Measurements from ENCODE around the gene HOOK2. TPM values are rescaled to one million over a fixed set of nuclear protein-coding genes. Genes with fewer than 3 reads are reported as not detected.

Gene HOOK2
- total and polyA plus RNA-seq, 9 of the 15 experiments (the other 6 are each of a cell fraction or from before 2014, with no cell fraction given) = 1.3 to 17.2 (median 9.9) TPM

- TF ChIP-seq ZNF165 (CRISPR knock-in tag; IDR thresholded peaks at IDR 0.05; ENCODE audit: borderline replicate concordance) = no peak
- TF ChIP-seq MAZ (CRISPR knock-in tag; conservative IDR thresholded peaks at IDR 0.05 in 1 of 2, IDR thresholded peaks at IDR 0.05 in 1 of 2) = peak; percentile 73 to 82; a peak in 2 of 4 replicates
- no peak; a peak in 1 of 3 replicates for TF ChIP-seq CBX3 (IDR thresholded peaks at IDR 0.05; ENCODE audit: borderline replicate concordance in 1 of 2, low read length in 2 of 2)
- TF ChIP-seq, protein P1, sequence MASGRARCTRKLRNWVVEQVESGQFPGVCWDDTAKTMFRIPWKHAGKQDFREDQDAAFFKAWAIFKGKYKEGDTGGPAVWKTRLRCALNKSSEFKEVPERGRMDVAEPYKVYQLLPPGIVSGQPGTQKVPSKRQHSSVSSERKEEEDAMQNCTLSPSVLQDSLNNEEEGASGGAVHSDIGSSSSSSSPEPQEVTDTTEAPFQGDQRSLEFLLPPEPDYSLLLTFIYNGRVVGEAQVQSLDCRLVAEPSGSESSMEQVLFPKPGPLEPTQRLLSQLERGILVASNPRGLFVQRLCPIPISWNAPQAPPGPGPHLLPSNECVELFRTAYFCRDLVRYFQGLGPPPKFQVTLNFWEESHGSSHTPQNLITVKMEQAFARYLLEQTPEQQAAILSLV (tag; IDR thresholded peaks at IDR 0.05) = no peak
- no peak for TF ChIP-seq ADNP (tag; IDR thresholded peaks at IDR 0.05)
- peak; percentile 71; the same call in 1 of the 2 replicates for TF ChIP-seq CBX1 (IDR thresholded peaks at IDR 0.05; ENCODE audit: low read depth)
- TF ChIP-seq CHAMP1 (IDR thresholded peaks at IDR 0.05) = no peak
- no peak for TF ChIP-seq NFYB (IDR thresholded peaks at IDR 0.05; ENCODE audit: extremely low read depth, insufficient read length)
- no peak for TF ChIP-seq TCF7 (IDR thresholded peaks at IDR 0.05; ENCODE audit: borderline replicate concordance)
- TF ChIP-seq GABPA (tag; conservative IDR thresholded peaks at IDR 0.05; ENCODE audit: low read depth) = peak; percentile 62
- TF ChIP-seq XRCC4 (IDR thresholded peaks at IDR 0.05; ENCODE audit: extremely low read depth, insufficient read depth, insufficient read length) = no peak
- peak; percentile 56; the same call in 1 of the 2 replicates for TF ChIP-seq MBD2 (IDR thresholded peaks at IDR 0.05; ENCODE audit: borderline replicate concordance, low read depth)
- TF ChIP-seq NELFE (IDR thresholded peaks at IDR 0.05; ENCODE audit: insufficient read depth, insufficient read length) = no peak
- no peak for TF ChIP-seq GATA2 (CRISPR knock-in tag; IDR thresholded peaks at IDR 0.05)
- no peak for TF ChIP-seq MTA2 (IDR thresholded peaks at IDR 0.05; ENCODE audit: low read depth)
- TF ChIP-seq, protein P2, sequence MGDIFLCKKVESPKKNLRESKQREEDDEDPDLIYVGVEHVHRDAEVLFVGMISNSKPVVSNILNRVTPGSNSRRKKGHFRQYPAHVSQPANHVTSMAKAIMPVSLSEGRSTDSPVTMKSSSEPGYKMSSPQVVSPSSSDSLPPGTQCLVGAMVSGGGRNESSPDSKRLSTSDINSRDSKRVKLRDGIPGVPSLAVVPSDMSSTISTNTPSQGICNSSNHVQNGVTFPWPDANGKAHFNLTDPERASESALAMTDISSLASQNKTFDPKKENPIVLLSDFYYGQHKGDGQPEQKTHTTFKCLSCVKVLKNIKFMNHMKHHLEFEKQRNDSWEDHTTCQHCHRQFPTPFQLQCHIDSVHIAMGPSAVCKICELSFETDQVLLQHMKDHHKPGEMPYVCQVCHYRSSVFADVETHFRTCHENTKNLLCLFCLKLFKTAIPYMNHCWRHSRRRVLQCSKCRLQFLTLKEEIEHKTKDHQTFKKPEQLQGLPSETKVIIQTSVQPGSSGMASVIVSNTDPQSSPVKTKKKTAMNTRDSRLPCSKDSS (IDR thresholded peaks at IDR 0.05; ENCODE audit: low read depth, partially characterized antibody) = no peak
- TF ChIP-seq CCNT2 (IDR thresholded peaks at IDR 0.05; ENCODE audit: borderline replicate concordance, extremely low read depth, insufficient read length, low read depth, low read length) = peak; percentile 40
- TF ChIP-seq PCBP1 (IDR thresholded peaks at IDR 0.05; ENCODE audit: low read depth, low read length, poor library complexity, severe bottlenecking) = no peak
- TF ChIP-seq TAF15 (IDR thresholded peaks at IDR 0.05; ENCODE audit: low read depth, low read length) = no peak
- no peak for TF ChIP-seq HMG20B (CRISPR knock-in tag; IDR thresholded peaks at IDR 0.05)
- no peak for TF ChIP-seq ZNF583 (CRISPR knock-in tag; IDR thresholded peaks at IDR 0.05)
Measured at GRCh38 chr19:12806242-12807081, 31.1 kb upstream of the HOOK2 start, which contains the start of gene RNASEH2A (continued).
